ENCODE measurements around the gene FFAR2.
"Not testable (repeated sequence)": the region's sequence is repeated elsewhere in the genome, so short reads cannot be mapped to it uniquely, and the experiment has no call there.

The FFAR2 gene

DNA sequence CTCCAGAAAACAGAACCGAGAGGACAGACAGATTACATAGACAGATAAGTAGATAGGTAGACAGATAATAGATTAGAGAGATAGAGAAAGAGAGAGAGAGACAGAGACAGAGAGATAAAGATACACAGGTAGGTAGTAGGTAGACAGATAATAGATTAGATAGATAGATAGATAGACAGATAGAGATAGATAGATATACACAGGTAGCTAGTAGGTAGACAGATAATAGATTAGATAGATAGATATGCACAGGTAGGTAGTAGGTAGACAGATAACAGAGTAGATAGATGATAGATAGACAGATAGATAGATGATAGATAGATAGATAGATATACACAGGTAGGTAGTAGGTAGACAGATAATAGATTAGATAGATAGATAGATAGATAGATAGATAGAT lies 10.1 kb downstream of the FFAR2 start:
- DNase-seq, result no peak

GRCh38 chr19:35458731-35459391 lies 10.8 kb downstream of the FFAR2 start:
- DNase-seq, result no peak

GRCh38 chr19:35459414-35460082 lies 11.5 kb downstream of the FFAR2 start:
- no peak for DNase-seq

- DNase-seq, result no peak
Observed at GRCh38 chr19:35460608-35461007, 12.6 kb downstream of the FFAR2 start.

GRCh38 chr19:35461060-35461459 lies 13.0 kb downstream of the FFAR2 start:
- DNase-seq, result no peak

DNA sequence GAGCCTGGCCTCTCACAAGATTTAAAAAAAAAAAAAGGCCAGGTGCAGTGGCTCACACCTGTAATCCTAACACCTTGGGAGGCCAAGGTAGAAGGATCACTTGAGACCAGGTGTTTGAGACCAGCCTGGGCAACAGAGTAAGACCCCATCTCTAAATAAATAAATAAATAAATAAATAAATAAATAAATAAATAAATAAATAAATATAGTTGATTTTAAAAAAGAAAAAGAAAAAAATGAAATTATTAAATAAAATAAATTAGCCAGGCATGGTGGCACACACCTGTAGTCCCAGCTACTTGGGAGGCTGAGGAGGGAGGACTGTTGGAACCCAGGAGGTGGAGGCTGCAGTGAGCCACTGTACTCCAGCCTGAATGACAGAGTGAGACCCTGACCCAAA lies 13.7 kb downstream of the FFAR2 start:
- not testable (repeated sequence) for DNase-seq

GRCh38 chr19:35462476-35462953 lies 14.5 kb downstream of the FFAR2 start:
- DNase-seq, result no peak

- DNase-seq, result not testable (repeated sequence)
Observed at GRCh38 chr19:35462956-35463355, 14.9 kb downstream of the FFAR2 start.

DNA sequence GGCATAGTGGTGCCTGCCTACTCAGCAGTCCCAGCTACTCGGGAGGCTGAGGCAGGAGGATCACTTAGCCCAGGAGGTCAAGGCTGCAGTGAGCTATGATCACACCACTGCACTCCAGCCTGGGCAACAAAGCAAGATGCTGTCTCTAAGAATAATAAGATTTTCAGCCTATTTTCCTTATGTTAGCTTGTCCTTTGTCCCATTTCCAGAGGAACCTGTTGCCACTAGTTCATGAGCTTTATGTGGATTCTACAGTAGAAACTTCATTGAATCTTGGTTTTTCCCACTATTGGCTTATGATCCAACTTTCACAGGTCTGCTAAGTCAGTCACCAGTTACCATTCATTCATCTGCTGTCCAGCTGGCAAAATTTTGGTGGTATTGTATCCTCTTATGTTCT lies 18.2 kb downstream of the FFAR2 start:
- DNase-seq, result no peak

GRCh38 chr19:35468637-35469036 lies 20.6 kb downstream of the FFAR2 start:
- peak; percentile 56 for DNase-seq

- DNase-seq, result no peak
Observed at GRCh38 chr19:35470128-35470527, 22.1 kb downstream of the FFAR2 start.

- not testable (repeated sequence) for DNase-seq
Observed at GRCh38 chr19:35471075-35471474, 23.0 kb downstream of the FFAR2 start.

GRCh38 chr19:35471946-35472345 lies 23.9 kb downstream of the FFAR2 start:
- DNase-seq, result no peak

- no peak for DNase-seq
Observed at GRCh38 chr19:35474104-35474503, 26.0 kb downstream of the FFAR2 start.

GRCh38 chr19:35474594-35474993 lies 26.5 kb downstream of the FFAR2 start:
- not testable (repeated sequence) for DNase-seq

- DNase-seq, result no peak
Observed at GRCh38 chr19:35476149-35476548, 28.1 kb downstream of the FFAR2 start.

GRCh38 chr19:35478794-35479677 lies 31.0 kb downstream of the FFAR2 start:
- no peak for DNase-seq

- no peak for DNase-seq
Observed at GRCh38 chr19:35483089-35483488, 35.0 kb downstream of the FFAR2 start.

GRCh38 chr19:35484252-35485036 lies 36.4 kb downstream of the FFAR2 start:
- no peak for DNase-seq

- DNase-seq, result no peak
Observed at GRCh38 chr19:35486268-35486708, 38.2 kb downstream of the FFAR2 start.

DNA sequence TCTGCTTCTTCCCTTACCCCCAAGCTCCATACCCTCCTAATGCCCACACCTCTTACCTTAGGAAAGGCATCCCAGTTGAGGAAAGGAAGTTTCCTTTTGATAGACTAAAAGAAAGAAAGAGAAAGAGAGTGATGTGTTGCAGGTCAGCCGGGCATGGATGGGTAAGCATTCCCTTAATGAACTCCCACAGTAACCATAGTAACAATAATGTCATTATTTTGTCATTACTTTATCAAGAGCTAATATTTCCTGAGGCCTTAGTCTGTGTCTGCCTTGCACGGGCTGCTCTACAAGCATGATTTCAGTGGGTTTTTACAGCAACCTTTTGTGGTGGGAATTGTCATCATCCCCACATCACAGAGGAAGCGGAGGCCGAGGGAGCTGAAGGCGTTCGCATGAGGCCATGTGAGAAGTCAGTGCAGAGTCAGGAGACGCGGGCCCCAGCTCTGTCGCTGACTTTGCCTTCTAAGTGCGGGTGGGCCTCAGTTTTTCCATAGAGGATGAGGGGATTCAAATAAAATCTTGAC lies 39.7 kb downstream of the FFAR2 start:
- no peak for DNase-seq

DNA sequence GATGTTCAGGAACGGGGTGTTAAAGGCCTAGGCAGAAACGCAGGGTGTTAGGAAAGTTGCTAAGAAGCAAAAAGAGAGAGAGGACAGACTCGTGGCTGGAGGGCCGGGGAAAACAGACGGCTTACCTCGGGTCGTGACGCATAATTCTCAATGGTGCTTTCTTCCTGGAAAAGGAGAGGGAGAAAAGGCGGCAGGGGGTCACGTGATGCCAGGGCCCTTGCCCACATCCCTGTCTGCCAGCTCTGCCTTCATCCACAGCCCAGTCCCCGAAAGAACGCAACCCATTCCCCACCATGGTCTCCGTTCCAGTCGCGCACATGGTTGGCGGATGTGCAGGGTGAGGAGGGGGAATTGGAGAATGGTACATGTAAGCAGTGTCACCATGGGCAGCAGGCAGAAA lies 40.6 kb downstream of the FFAR2 start:
- DNase-seq, result no peak

All from stimulated activated CD4-positive, alpha-beta T cell treated with anti-CD3 and anti-CD28 coated beads, Interleukin-4, amount 100 ng/mL, for 1 hour (primary cell).